HG02840 (cell line): ENCODE results near the gene GADD45B.
"Not testable (repeated sequence)": the region's sequence is repeated elsewhere in the genome, so short reads cannot be mapped to it uniquely, and the experiment has no call there.

Source experiments
- ATAC-seq: cut with Tn5 transposase; IDR thresholded peaks from one replicate; pipeline ENCODE4 v1.9.1; 2021; ENCODE audit warnings: mild to moderate bottlenecking, moderate library complexity, moderate number of reproducible peaks; ENCODE audit not compliant: unreplicated experiment, low FRiP score

Gene GADD45B

GRCh38 chr19:2509096-2509495 is 33.2 kb downstream of the GADD45B start:
- ATAC-seq = no peak

DNA sequence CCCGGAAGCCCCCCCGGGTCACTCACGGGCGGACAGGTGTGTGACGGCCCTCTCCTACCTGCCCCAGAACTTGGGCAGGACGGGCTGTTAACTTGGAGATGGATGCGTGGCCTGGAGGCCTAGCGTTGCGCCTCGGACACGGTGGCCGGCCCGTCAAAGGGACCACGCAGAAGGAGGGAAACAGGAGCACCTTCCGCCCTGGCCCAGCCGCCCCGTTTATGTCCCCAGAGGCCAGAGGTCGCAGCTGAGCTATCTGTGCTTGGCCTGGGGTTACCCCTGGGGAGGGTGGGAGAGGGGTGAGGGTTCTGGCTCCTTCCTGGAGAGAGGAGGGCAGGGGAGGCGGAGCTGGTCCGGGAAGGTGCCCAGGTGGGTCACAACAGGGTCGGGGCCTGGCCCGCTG is 35.6 kb downstream of the GADD45B start:
- ATAC-seq = no peak

DNA sequence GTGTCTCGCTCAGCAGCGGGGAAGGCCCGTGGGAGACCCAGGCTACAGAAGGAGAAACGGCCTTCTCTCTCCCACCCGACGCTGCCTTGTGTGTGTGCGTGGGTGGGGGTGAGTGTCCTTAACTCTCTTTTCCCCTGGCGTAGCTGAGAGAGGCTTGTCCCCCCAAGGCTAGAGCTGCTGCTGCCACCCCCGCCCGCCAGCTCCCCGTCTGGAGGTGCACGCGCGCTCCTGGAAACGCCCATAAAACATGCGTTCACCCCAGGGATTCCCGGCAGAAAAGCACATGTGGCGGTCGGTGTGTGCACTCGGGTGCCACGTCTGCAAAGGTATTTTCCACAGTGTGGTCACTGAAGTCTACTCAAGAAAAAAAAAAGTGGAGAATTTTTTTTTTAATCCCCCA is 36.1 kb downstream of the GADD45B start:
- no peak for ATAC-seq

- ATAC-seq = no peak
Observed at GRCh38 chr19:2512523-2513431, 36.9 kb downstream of the GADD45B start.

GRCh38 chr19:2514981-2515518 is 39.1 kb downstream of the GADD45B start:
- ATAC-seq = no peak

DNA sequence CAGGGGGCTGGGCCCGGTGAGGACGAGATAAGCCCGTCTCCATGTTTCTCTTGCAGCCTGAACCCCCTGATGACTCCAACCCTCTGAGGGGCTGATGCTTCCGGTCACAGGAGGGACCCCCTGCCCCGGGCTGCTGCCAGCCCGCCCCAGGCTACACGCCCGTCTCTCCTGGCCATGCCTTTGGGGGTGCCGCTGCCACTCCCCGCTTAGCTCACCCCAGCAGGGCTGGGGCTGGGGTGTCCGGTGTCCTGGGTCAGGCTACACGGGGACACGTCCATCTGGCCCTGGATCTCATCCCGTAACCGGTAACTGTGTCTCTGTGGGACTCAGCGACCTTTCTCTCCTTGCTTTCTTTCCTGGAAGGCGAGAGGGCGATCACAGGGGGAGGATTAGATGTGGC is 40.8 kb downstream of the GADD45B start:
- no peak for ATAC-seq

GRCh38 chr19:2517881-2518601 is 42.1 kb downstream of the GADD45B start:
- ATAC-seq = no peak

DNA sequence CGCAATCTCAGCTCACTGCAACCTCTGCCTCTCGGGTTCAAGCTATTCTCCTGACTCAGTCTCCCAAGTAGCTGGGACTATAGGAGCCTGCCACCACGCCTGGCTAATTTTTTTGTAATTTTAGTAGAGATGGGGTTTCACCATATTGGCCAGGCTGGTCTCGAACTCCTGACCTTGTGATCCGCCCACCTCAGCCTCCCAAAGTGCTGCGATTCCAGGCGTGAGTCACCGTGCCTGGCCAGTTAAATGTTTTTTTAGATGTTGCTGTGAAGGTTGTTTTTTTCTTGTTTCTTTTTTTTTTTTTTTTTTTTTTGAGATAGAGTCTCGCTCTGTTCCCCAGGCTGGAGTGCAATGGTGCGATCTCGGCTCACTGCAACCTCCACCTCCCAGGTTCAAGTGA is 42.9 kb downstream of the GADD45B start:
- ATAC-seq = not testable (repeated sequence)

- no peak for ATAC-seq
Observed at GRCh38 chr19:2519482-2519881, 43.6 kb downstream of the GADD45B start.

DNA sequence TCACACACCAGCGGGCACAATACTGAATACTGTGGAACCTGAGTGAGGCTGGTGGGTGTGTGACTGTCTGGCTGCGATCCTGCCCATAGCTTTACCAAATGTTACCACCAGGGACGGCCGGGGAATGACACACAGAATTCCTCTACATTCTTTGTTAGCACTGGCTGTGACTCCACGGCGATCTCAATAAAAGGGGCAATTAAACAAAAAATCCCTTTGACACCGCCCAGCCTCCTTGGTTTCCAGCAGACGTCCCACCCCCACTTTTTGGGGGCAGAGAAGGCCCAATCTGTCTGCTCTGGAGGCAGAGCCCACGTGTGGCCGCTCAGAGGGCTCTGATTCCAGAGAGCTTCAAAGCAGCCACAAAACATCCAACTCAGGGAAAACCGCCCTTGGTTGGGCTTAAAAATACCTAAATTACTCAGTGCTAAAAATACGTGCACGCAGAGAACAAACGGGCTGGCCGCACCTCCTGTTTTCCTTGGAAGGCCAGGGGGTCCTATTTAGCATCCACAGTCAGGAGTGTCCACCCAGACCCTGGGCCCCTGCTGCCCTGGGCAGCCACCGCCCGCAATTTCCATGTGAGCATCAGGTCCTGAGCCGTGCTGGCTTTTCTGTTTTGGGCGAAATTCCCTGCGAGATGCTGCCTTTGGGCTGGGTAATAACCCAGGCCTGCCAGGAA is 47.8 kb downstream of the GADD45B start:
- no peak for ATAC-seq

DNA sequence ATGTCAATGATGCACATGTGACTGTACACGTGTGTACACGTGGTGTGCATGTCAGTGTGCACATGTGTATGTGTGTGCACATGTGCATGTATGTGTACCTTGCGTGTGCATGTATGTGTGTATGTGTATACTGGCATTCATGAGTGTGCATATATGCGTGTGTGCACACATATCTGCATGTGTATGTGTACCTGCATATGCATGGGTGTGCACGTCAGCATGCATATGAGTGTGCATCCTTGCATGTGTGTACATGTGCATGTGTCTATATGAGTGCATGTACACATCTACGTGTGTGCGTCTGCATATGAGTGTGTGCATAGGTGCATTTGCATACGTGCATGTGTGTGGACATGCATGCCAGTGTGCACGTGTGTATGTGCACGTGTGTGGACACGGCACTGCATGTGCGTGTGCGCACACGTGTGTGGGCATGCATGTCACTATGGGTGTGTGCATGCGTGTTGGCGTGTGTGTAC is 48.5 kb downstream of the GADD45B start:
- ATAC-seq = no peak

DNA sequence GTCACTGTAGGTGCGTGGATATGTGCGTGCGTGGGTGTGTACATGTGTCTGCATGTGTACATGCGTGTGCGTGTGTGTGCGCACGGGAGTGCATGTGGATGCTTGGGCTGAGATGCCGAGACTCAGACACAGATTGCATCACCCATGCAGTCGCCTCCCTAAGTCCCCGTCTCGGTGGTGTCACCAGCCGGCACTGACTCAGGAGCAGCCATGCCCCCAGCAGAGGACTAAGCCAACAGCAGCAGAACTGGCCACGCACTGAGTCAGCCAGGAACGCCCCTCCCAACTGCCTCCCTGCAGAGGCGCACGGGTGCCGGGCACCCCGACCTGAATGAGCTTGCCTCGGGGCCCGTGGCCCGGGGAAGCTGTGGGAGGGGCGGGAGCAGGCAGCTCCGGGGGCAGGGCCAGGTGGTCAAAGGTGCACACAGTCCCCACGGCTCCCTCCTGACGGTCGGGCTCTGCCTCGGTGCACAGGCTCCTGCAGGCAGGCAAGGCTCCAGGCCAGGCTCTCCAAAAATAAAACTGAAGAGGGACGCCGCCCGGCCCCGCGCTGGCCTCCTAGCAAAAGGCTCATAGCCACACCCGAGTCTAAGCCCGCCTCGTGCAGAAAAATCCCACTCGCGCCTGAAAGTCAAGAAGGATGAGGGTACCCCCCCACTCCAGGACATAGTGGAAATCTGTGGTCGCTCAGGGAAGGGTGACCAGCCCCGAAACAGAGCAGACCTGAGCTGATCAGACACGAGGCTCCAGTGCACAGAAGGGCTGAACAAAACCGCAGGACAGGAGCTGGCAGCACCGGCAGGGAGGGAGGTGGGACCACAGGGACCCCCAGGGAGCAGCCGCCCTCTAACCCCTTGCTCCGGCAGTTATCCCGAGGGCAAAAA is 49.2 kb downstream of the GADD45B start:
- no peak for ATAC-seq

GRCh38 chr19:2527171-2527570 is 51.2 kb downstream of the GADD45B start:
- no peak for ATAC-seq

GRCh38 chr19:2527686-2528085 is 51.8 kb downstream of the GADD45B start:
- no peak for ATAC-seq
